NB4 (cell line): ENCODE results near the gene C3orf38.

Experiments used
- MAX ChIP-seq: IDR thresholded peaks from 2 replicates; pipeline ENCODE4 v1.6.1; 2011; ENCODE audit warnings: low read depth, low read length
- POLR2A ChIP-seq: IDR thresholded peaks from 2 replicates; pipeline ENCODE4 v1.6.1; 2011; ENCODE audit warnings: mild to moderate bottlenecking; ENCODE audit not compliant: insufficient read length; ENCODE audit errors: extremely low read depth
- TF ChIP-seq, protein P1 (sequence below): IDR thresholded peaks from one replicate; pipeline ENCODE4 v1.5.1; 2012; ENCODE audit warnings: low read depth, low read length

DNA sequence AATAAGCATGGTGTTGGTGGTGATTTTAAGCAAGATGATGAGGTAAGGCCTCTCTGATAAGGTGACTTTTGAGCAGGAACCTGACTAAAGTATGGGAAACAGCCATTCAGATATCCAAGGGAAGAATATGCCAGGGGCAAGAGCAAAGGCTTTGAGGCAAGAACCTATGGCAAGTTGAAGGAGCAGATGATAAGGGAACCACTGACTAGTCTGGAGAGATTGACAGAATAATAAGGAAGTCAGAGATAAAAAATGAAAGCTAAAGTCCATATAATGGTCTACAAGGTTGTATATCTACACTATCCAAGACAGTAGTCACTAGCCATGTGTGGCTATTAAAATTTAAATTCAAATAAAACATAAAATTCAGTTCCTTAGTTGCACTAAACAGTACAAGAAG, 2.5 kb upstream of the C3orf38 start:
- TF ChIP-seq, protein P1, sequence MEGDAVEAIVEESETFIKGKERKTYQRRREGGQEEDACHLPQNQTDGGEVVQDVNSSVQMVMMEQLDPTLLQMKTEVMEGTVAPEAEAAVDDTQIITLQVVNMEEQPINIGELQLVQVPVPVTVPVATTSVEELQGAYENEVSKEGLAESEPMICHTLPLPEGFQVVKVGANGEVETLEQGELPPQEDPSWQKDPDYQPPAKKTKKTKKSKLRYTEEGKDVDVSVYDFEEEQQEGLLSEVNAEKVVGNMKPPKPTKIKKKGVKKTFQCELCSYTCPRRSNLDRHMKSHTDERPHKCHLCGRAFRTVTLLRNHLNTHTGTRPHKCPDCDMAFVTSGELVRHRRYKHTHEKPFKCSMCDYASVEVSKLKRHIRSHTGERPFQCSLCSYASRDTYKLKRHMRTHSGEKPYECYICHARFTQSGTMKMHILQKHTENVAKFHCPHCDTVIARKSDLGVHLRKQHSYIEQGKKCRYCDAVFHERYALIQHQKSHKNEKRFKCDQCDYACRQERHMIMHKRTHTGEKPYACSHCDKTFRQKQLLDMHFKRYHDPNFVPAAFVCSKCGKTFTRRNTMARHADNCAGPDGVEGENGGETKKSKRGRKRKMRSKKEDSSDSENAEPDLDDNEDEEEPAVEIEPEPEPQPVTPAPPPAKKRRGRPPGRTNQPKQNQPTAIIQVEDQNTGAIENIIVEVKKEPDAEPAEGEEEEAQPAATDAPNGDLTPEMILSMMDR, result no peak
- TF ChIP-seq POLR2A, result no peak
- no peak for TF ChIP-seq MAX
